Esophagus squamous epithelium (tissue), 4 donors: ENCODE measurements around the gene UCHL3.

Source experiments
- CTCF ChIP-seq, 6 experiments: fragments of 450-650 bp in 4 of 6; fragments of 200-600 bp in 2 of 6; sonication (generic) in 2 of 6; IDR thresholded peaks; one replicate each; pipeline ENCODE4 v1.5.1; 2016 to 2019; ENCODE audit warnings: antibody characterized with exemption in 6 of 6, mild to moderate bottlenecking in 4 of 6, moderate library complexity in 4 of 6
- POLR2A ChIP-seq, 4 donors: fragments of 450-650 bp; IDR thresholded peaks; one replicate each; pipeline ENCODE4 v1.6.1; 2017; ENCODE audit warnings: antibody characterized with exemption in 4 of 4, mild to moderate bottlenecking in 4 of 4, moderate library complexity in 3 of 4

GRCh38 chr13:75643182-75643581, 93.6 kb downstream of the UCHL3 start:
- TF ChIP-seq POLR2A (IDR thresholded peaks at IDR 0.05) (no peak), CTCF (IDR thresholded peaks at IDR 0.05) (no peak)
